Stimulated activated CD4-positive, alpha-beta T cell treated with anti-CD3 and anti-CD28 coated beads, Interleukin-15, amount 100 ng/mL, for 1 hour (primary cell): ENCODE measurements around the gene KIAA1217.

Experiments used
- DNase-seq, 2 donors: peaks; one replicate each; pipeline ENCODE4 v3.0.0-alpha.2; 2020; ENCODE audit warnings: low read depth in 1 of 2, low spot score in 1 of 2

Gene KIAA1217

GRCh38 chr10:24536636-24537035, 327.7 kb downstream of the KIAA1217 start:
- no peak for DNase-seq

- no peak for DNase-seq
Measured at GRCh38 chr10:24541239-24541753, 332.4 kb downstream of the KIAA1217 start.

GRCh38 chr10:24542314-24543270, 333.7 kb downstream of the KIAA1217 start:
- DNase-seq, result no peak

GRCh38 chr10:24544776-24545175, 335.8 kb downstream of the KIAA1217 start:
- DNase-seq, result no peak

GRCh38 chr10:24545585-24545984, 336.6 kb downstream of the KIAA1217 start:
- no peak for DNase-seq

- no peak for DNase-seq
Measured at GRCh38 chr10:24550680-24551079, 341.7 kb downstream of the KIAA1217 start.

- no peak for DNase-seq
Measured at GRCh38 chr10:24551161-24551560, 342.2 kb downstream of the KIAA1217 start.

GRCh38 chr10:24552346-24553016, 343.5 kb downstream of the KIAA1217 start:
- no peak for DNase-seq

GRCh38 chr10:24553051-24553612, 344.2 kb downstream of the KIAA1217 start:
- no peak for DNase-seq

GRCh38 chr10:24554036-24554435, 345.1 kb downstream of the KIAA1217 start:
- no peak for DNase-seq

- DNase-seq, result no peak
Measured at GRCh38 chr10:24556126-24556749, 347.3 kb downstream of the KIAA1217 start.

GRCh38 chr10:24556750-24557742, 348.1 kb downstream of the KIAA1217 start:
- DNase-seq, result no peak

GRCh38 chr10:24561453-24561852, 352.5 kb downstream of the KIAA1217 start:
- no peak for DNase-seq

- DNase-seq, result no peak
Measured at GRCh38 chr10:24568042-24568441, 359.1 kb downstream of the KIAA1217 start.

GRCh38 chr10:24569330-24569796, 360.4 kb downstream of the KIAA1217 start:
- DNase-seq, result no peak

GRCh38 chr10:24569828-24570657, 361.1 kb downstream of the KIAA1217 start:
- no peak for DNase-seq

GRCh38 chr10:24570658-24571426, 361.9 kb downstream of the KIAA1217 start:
- DNase-seq, result no peak

GRCh38 chr10:24571870-24572450, 363.0 kb downstream of the KIAA1217 start:
- DNase-seq, result no peak
